H9 (cell line): ENCODE measurements around the gene KIF2C. TPM values are rescaled to one million over a fixed set of nuclear protein-coding genes. Genes with fewer than 3 reads are reported as not detected.

ENCODE experiments used
- DNase-seq: peaks from one replicate; pipeline ENCODE4 v3.0.0-alpha.2; 2017
- H2AFZ ChIP-seq: one replicate; pipeline ENCODE4 v1.6.1; 2013; ENCODE audit warnings: mild to moderate bottlenecking, low read length, control low read depth, moderate library complexity
- H2AK5ac ChIP-seq: 2 replicates; pipeline ENCODE4 v1.6.1; 2013; ENCODE audit warnings: low read length, control low read depth, mixed read lengths; ENCODE audit not compliant: insufficient read length
- H2BK120ac ChIP-seq: one replicate; pipeline ENCODE4 v1.6.1; 2013; ENCODE audit warnings: low read depth, mild to moderate bottlenecking, low read length, control low read depth, inconsistent platforms; ENCODE audit not compliant: poor library complexity, severe bottlenecking
- H2BK12ac ChIP-seq: 2 replicates; pipeline ENCODE4 v1.6.1; 2013; ENCODE audit warnings: low read length, control low read depth, mixed read lengths, low read depth; ENCODE audit not compliant: insufficient read length
- H2BK15ac ChIP-seq: 2 replicates; pipeline ENCODE4 v1.6.1; 2013; ENCODE audit warnings: low read depth, low read length, control low read depth
- H2BK20ac ChIP-seq: one replicate; pipeline ENCODE4 v1.6.1; 2013; ENCODE audit warnings: low read depth, mild to moderate bottlenecking, low read length, control low read depth, inconsistent platforms; ENCODE audit not compliant: poor library complexity, severe bottlenecking
- H2BK5ac ChIP-seq: 2 replicates; pipeline ENCODE4 v1.6.1; 2013; ENCODE audit warnings: low read length, control low read depth, mixed read lengths; ENCODE audit not compliant: insufficient read length
- H3K14ac ChIP-seq: 2 replicates; pipeline ENCODE4 v1.6.1; 2013; ENCODE audit warnings: low read length, control low read depth; ENCODE audit not compliant: insufficient read depth
- H3K18ac ChIP-seq: 2 replicates; pipeline ENCODE4 v1.6.1; 2013; ENCODE audit warnings: low read depth, mild to moderate bottlenecking, mixed read lengths, low read length, control low read depth; ENCODE audit not compliant: insufficient read length
- H3K23ac ChIP-seq: 2 replicates; pipeline ENCODE4 v1.6.1; 2013; ENCODE audit warnings: low read length, control low read depth, mixed read lengths, low read depth; ENCODE audit not compliant: insufficient read length
- H3K23me2 ChIP-seq: 2 replicates; pipeline ENCODE4 v1.6.1; 2013; ENCODE audit warnings: low read depth, mild to moderate bottlenecking, mixed read lengths, low read length, control low read depth; ENCODE audit not compliant: insufficient read length, poor library complexity, severe bottlenecking
- H3K27ac ChIP-seq: 2 replicates; pipeline ENCODE4 v1.5.1; 2013; ENCODE audit warnings: low read length, control low read depth, mixed read lengths, low read depth; ENCODE audit not compliant: insufficient read length
- H3K27me3 ChIP-seq: 2 replicates; pipeline ENCODE4 v1.6.1; 2013; ENCODE audit warnings: low read length, control low read depth, inconsistent platforms; ENCODE audit not compliant: insufficient read depth
- H3K4ac ChIP-seq: 2 replicates; pipeline ENCODE4 v1.6.1; 2013; ENCODE audit warnings: low read depth, mild to moderate bottlenecking, control low read depth, inconsistent platforms, low read length, moderate library complexity
- H3K4me1 ChIP-seq: 2 replicates; pipeline ENCODE4 v1.6.1; 2013; ENCODE audit warnings: low read length, control low read depth, inconsistent platforms; ENCODE audit not compliant: insufficient read depth
- H3K4me2 ChIP-seq: 2 replicates; pipeline ENCODE4 v1.6.1; 2013; ENCODE audit warnings: low read length, control low read depth, mixed read lengths; ENCODE audit not compliant: insufficient read length, insufficient read depth
- H3K56ac ChIP-seq: 2 replicates; pipeline ENCODE4 v1.6.1; 2013; ENCODE audit warnings: low read depth, mild to moderate bottlenecking, mixed read lengths, low read length, control low read depth; ENCODE audit not compliant: insufficient read length
- H3K79me1 ChIP-seq: 2 replicates; pipeline ENCODE4 v1.6.1; 2013; ENCODE audit warnings: low read depth, mild to moderate bottlenecking, moderate library complexity, low read length, control low read depth, inconsistent platforms; ENCODE audit not compliant: insufficient read depth, poor library complexity, severe bottlenecking
- H3K79me2 ChIP-seq: 2 replicates; pipeline ENCODE4 v1.6.1; 2013; ENCODE audit warnings: low read length, control low read depth, inconsistent platforms; ENCODE audit not compliant: insufficient read depth
- H3K9ac ChIP-seq: 2 replicates; pipeline ENCODE4 v1.6.1; 2013; ENCODE audit warnings: low read length, control low read depth, mixed read lengths; ENCODE audit not compliant: insufficient read length; ENCODE audit errors: extremely low read depth
- H3K9me3 ChIP-seq: one replicate; pipeline ENCODE4 v1.6.1; 2013; ENCODE audit warnings: low read depth, low read length, inconsistent platforms; ENCODE audit not compliant: control insufficient read depth
- H3T11ph ChIP-seq: one replicate; pipeline ENCODE4 v1.6.1; 2013; ENCODE audit warnings: mild to moderate bottlenecking, low read length, control low read depth, inconsistent platforms
- H4K20me1 ChIP-seq: one replicate; pipeline ENCODE4 v1.6.1; 2013; ENCODE audit not compliant: control insufficient read depth, insufficient read length, insufficient read depth
- H4K5ac ChIP-seq: 2 replicates; pipeline ENCODE4 v1.6.1; 2013; ENCODE audit warnings: low read depth, mild to moderate bottlenecking, mixed read lengths, low read length, control low read depth; ENCODE audit not compliant: insufficient read length
- H4K8ac ChIP-seq: replicated peaks from 2 replicates; pipeline ENCODE4 v1.6.1; 2013; ENCODE audit warnings: low read length, control low read depth, mixed read lengths, low read depth; ENCODE audit not compliant: insufficient read length
- H4K91ac ChIP-seq: 2 replicates; pipeline ENCODE4 v1.6.1; 2013; ENCODE audit warnings: low read depth, mild to moderate bottlenecking, moderate library complexity, mixed read lengths, low read length, control low read depth; ENCODE audit not compliant: insufficient read length
- H3K27ac Mint-ChIP-seq, 3 experiments: 2 replicates in 2 of 3; 3 replicates in 1 of 3; pipeline ENCODE4 v1.8.0; 2020 to 2021; ENCODE audit warnings: mixed read lengths in 3 of 3, mild to moderate bottlenecking in 1 of 3, moderate library complexity in 1 of 3
- H3K27me3 Mint-ChIP-seq: 2 replicates; pipeline ENCODE4 v1.8.0; 2021; ENCODE audit warnings: low read depth, mild to moderate bottlenecking, moderate library complexity, mixed read lengths
- H3K36me3 Mint-ChIP-seq, 3 experiments: 2 replicates in 2 of 3; 3 replicates in 1 of 3; pipeline ENCODE4 v1.8.0; 2020 to 2021; ENCODE audit warnings: low read depth in 3 of 3, mixed read lengths in 3 of 3; ENCODE audit not compliant: insufficient read depth in 1 of 3
- H3K4me1 Mint-ChIP-seq, 2 experiments: 2 replicates each; pipeline ENCODE4 v1.8.0; 2020; ENCODE audit warnings: mixed read lengths in 2 of 2
- H3K4me3 Mint-ChIP-seq, 2 experiments: 2 replicates in 1 of 2; 3 replicates in 1 of 2; pipeline ENCODE4 v1.8.0; 2020 to 2021; ENCODE audit warnings: mild to moderate bottlenecking in 2 of 2, mixed read lengths in 2 of 2, moderate library complexity in 1 of 2
- H3K9me3 Mint-ChIP-seq, 2 experiments: 2 replicates in 1 of 2; 3 replicates in 1 of 2; pipeline ENCODE4 v1.8.0; 2020; ENCODE audit warnings: mild to moderate bottlenecking in 2 of 2, mixed read lengths in 2 of 2, moderate library complexity in 1 of 2
- CTCF ChIP-seq: fragments of 200-600 bp; sonication (generic); conservative IDR thresholded peaks from 3 replicates; pipeline ENCODE4 v1.8.0; 2021; ENCODE audit warnings: antibody characterized with exemption, mild to moderate bottlenecking
- WGBS: extraction: QIAGEN DNeasy Blood & Tissue Kit; methylation state at CpG from one replicate; pipeline ENCODE4 v1.1.7; 2013; ENCODE audit warnings: missing lambda C conversion rate, low lambda C conversion rate, mixed read lengths; ENCODE audit not compliant: insufficient read length; ENCODE audit errors: extremely low coverage; 5-methylcytosine and 5-hydroxymethylcytosine counted together
- total RNA-seq: library from RNA; stranded (reverse); gene quantifications from 2 replicates; pipeline ENCODE4 v1.2.1, GENCODE V29; 2021

KIF2C gene
- total RNA-seq, 1 experiment from 2014 or later, result 73.1 TPM

GRCh38 chr1:44733365-44733764, 6.3 kb upstream of the KIF2C start:
- Histone ChIP-seq H3K23ac (no peak overlapping the region), H3K23me2 (peaks cover 2% of the 10 kb centered on the region), H4K91ac (no peak overlapping the region), H2AK5ac (no peak overlapping the region), H3K9me3 (no peaks in the 10 kb centered on the region), H2BK15ac (no peak overlapping the region), H2BK20ac (no peak overlapping the region), H3K27ac (no peak overlapping the region), H3K79me2 (no peaks in the 10 kb centered on the region), H4K20me1 (no peaks in the 10 kb centered on the region), H3K9ac (no peak overlapping the region), H3K4ac (no peak overlapping the region), H4K5ac (no peak overlapping the region), H3K18ac (no peak overlapping the region), H2BK12ac (no peak overlapping the region), H3K56ac (no peak overlapping the region), H3K79me1 (no peaks in the 10 kb centered on the region), H3K4me1 (no peaks in the 10 kb centered on the region), H2BK120ac (no peak overlapping the region), H3K4me2 (no peak overlapping the region), H4K8ac (no peak overlapping the region), H2AFZ (no peak overlapping the region), H3T11ph (no peak overlapping the region), H2BK5ac (no peak overlapping the region), H3K14ac (no peak overlapping the region), H3K27me3 (no peaks in the 10 kb centered on the region)
- Mint-ChIP-seq H3K4me1 (peaks cover 12 to 17% of the 10 kb centered on the region in 2 experiments), H3K4me3 (no peak overlapping the region), H3K27me3 (no peaks in the 10 kb centered on the region; the same call in 1 of the 2 replicates), H3K9me3 (peaks cover 2 to 9% of the 10 kb centered on the region in 2 experiments; a peak in 4 of 5 replicates), H3K27ac (peak overlapping the region in 1 of 3 experiments; percentile 66; a peak in 1 of 7 replicates), H3K36me3 (no peaks in the 10 kb centered on the region)
- no peak for TF ChIP-seq CTCF
- no peak for DNase-seq
- WGBS, result no CpG with 5 or more reads among the region's 1 CpG
